ENCODE results near the gene CERS6. TPM values are rescaled to one million over a fixed set of nuclear protein-coding genes. Genes with fewer than 3 reads are reported as not detected.

The CERS6 gene
- total and polyA plus RNA-seq, 3 donors from 2014 or later: 24.7 to 71.0 (median 59.4) TPM

DNA sequence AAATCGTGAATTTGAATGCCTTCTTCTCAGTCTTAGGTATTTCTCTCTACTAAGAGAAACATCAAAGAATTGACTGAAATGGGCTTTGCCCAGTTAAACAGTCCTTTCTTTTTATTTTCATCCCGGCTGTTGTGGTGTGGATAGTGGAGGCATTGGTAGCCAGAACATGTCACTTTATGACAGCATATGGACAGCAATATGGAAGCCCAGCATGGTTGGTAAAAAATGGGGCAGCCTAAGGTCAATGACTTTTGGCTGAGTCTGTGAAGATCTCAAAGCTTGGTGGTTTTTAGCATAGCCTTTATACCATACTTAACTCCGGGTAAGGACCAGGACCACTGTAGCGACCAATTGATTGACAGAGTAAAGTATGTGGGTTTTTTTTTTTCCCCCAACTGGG is 3.2 kb downstream of the CERS6 start:
- intact Hi-C loops (cut with DNase I; ENCODE audit: low total_unique reads): no loop called here
- TF ChIP-seq, protein P1, sequence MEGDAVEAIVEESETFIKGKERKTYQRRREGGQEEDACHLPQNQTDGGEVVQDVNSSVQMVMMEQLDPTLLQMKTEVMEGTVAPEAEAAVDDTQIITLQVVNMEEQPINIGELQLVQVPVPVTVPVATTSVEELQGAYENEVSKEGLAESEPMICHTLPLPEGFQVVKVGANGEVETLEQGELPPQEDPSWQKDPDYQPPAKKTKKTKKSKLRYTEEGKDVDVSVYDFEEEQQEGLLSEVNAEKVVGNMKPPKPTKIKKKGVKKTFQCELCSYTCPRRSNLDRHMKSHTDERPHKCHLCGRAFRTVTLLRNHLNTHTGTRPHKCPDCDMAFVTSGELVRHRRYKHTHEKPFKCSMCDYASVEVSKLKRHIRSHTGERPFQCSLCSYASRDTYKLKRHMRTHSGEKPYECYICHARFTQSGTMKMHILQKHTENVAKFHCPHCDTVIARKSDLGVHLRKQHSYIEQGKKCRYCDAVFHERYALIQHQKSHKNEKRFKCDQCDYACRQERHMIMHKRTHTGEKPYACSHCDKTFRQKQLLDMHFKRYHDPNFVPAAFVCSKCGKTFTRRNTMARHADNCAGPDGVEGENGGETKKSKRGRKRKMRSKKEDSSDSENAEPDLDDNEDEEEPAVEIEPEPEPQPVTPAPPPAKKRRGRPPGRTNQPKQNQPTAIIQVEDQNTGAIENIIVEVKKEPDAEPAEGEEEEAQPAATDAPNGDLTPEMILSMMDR (IDR thresholded peaks at IDR 0.05): no peak
- TF ChIP-seq POLR2A (IDR thresholded peaks at IDR 0.05): no peak
- Histone ChIP-seq H3K4me1 (peaks cover 12% of the 10 kb centered on the region), H3K27me3 (no peaks in the 10 kb centered on the region), H3K9me3 (no peaks in the 10 kb centered on the region), H3K36me3 (ENCODE audit: low read depth, missing control alignments) (no peaks in the 10 kb centered on the region), H3K4me3 (no peak overlapping the region), H3K27ac (no peak overlapping the region)
- no peak for DNase-seq
- 86 to 87% methylated on average over 4 of the region's 4 CpGs for WGBS, 2 donors

DNA sequence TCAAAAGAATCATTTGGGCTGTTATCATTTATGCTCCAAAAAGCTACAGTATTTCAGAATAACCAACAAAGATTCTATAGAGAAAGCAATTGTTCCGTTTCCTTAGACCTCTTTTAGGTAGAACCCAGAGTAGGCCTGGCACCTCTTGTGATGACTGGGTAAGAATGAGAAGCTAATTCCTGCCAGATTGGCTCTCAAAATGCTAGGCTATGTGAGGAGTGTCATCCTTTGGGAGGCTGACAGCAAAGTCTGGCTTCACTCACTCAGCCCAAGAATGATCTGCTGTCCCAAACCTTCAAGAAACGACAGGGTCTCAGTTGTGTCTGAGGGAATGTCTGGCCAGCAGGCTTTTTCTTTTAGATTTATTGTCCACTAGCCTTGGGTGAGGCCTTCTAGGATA is 4.5 kb downstream of the CERS6 start:
- H3K27me3 ChIP-seq: no peaks in the 10 kb centered on the region
- H3K27ac ChIP-seq: peak overlapping the region in 1 of 2 donors; percentile 4
- peak; percentile 48 for DNase-seq
- no peaks in the 10 kb centered on the region for H3K9me3 ChIP-seq
- H3K4me3 ChIP-seq: no peak overlapping the region
- no peak for TF ChIP-seq POLR2A (IDR thresholded peaks at IDR 0.05)
- no peaks in the 10 kb centered on the region for H3K36me3 ChIP-seq (ENCODE audit: low read depth, missing control alignments)
- WGBS, 2 donors: 57 to 89% methylated on average over 2 of the region's 2 CpGs
- H3K4me1 ChIP-seq: peaks cover 12% of the 10 kb centered on the region
- intact Hi-C loops (cut with DNase I; ENCODE audit: low total_unique reads): no loop called here

DNA sequence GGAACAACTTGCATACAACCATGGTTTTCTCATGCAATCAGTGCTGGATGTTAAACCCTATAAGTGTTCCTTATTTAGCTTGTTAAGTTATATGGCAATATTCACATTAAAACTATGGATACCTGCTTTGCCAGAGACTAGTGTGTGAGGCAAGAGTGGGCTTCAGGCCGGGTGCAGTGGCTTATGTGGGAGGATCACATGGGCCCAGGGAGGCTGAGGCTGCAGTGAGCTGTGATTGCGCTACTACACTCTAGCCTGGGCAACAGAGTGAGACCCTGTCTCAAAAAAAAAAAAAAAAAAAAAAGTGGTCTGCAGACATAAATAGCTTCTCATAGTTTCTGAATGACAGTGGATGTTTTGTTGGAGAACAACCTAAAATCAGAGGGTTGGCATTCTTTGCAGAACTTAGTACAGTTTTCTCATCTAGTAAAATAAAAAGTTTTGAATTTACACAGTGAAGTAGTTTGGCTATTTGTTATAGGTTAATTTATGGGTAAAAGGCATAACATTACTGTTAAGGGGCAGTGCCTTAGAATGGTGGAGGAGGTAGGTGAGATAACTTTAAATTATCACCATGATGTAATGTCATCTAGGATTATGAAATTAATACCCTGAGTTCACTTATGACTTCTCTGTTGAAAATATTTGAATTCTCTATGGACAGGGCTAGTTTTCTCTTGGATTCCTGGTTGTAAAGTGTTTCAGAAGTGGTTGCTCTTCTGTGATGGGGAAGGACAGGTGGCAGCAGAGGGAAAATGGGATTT is 5.3 kb downstream of the CERS6 start:
- Histone ChIP-seq H3K4me3 (no peak overlapping the region), H3K4me1 (peaks cover 19% of the 10 kb centered on the region), H3K9me3 (no peaks in the 10 kb centered on the region), H3K36me3 (ENCODE audit: low read depth, missing control alignments) (no peaks in the 10 kb centered on the region), H3K27ac (peak overlapping the region in 1 of 2 donors; percentile 4), H3K27me3 (no peaks in the 10 kb centered on the region)
- no peak for TF ChIP-seq POLR2A (IDR thresholded peaks at IDR 0.05)
- TF ChIP-seq, protein P1 (IDR thresholded peaks at IDR 0.05): no peak
- WGBS, 2 donors: 74 to 84% methylated on average over 2 of the region's 2 CpGs
- DNase-seq: no peak
- intact Hi-C loops (cut with DNase I; ENCODE audit: low total_unique reads): no loop called here

DNA sequence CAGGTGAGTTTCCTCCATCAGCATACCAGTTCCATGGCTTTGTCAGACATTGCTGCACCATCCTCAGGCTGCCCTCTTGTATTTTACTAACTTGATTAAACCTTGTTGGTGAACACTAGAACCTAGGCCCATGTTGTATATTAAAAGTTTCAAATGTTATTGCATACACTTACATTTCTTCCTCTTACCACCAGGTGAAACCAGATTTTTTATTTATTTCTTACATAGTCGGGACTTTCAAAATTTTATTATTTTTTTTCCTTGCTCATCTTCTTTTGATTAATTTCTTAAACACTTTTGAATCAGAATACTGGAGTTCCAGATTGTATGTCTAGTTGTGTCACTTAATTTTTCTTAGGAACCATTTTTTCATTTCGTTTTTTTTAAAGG is 5.9 kb downstream of the CERS6 start:
- Histone ChIP-seq H3K27ac (no peak overlapping the region), H3K9me3 (no peaks in the 10 kb centered on the region), H3K36me3 (ENCODE audit: low read depth, missing control alignments) (no peaks in the 10 kb centered on the region), H3K4me3 (no peak overlapping the region), H3K4me1 (peaks cover 25% of the 10 kb centered on the region), H3K27me3 (no peaks in the 10 kb centered on the region)
- WGBS, 2 donors: 84 to 95% methylated on average over 2 of the region's 2 CpGs
- intact Hi-C loops (cut with DNase I; ENCODE audit: low total_unique reads): no loop called here
- DNase-seq: no peak
- TF ChIP-seq POLR2A (IDR thresholded peaks at IDR 0.05): no peak
- TF ChIP-seq, protein P1 (IDR thresholded peaks at IDR 0.05): peak in 2 of 3 experiments; percentile 9 to 25

DNA sequence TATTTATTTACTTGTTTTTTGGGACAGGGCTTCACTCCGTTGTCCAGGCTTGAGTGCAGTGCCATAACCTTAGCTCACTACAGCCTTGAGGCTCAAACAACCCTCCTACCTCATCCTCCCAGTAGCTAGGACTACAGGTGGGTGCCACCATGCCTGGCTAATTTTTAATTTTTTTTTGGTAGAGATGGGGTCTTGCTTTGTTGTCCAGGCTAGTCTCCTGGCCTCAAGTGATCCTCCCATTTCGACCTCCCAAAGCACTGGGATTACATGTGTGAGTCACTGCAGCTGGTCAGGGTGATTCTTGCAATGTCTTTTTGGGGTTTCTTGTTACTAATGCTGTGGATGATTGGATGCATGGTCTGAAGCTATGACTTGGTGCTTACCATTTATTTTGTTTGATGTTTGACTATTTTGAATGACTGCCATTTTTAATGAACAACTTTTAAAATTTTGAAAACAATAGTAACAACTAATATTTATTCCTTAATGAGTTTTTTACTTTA is 6.5 kb downstream of the CERS6 start:
- Histone ChIP-seq H3K36me3 (ENCODE audit: low read depth, missing control alignments) (no peaks in the 10 kb centered on the region), H3K4me3 (no peak overlapping the region), H3K4me1 (peaks cover 31% of the 10 kb centered on the region), H3K27ac (no peak overlapping the region), H3K27me3 (no peaks in the 10 kb centered on the region), H3K9me3 (no peaks in the 10 kb centered on the region)
- 77 to 96% methylated on average over 2 of the region's 2 CpGs for whole genome bisulfite sequencing, 2 donors
- intact Hi-C loops (cut with DNase I; ENCODE audit: low total_unique reads): no loop called here
- TF ChIP-seq, protein P1 (IDR thresholded peaks at IDR 0.05): no peak
- no peak for TF ChIP-seq POLR2A (IDR thresholded peaks at IDR 0.05)
- no peak for DNase-seq

Data from testis (tissue), 3 donors.